Frontal cortex (tissue), 4 donors: ENCODE data around the gene KRT85. TPM values are rescaled to one million over a fixed set of nuclear protein-coding genes. Genes with fewer than 3 reads are reported as not detected.

Experiments
- DNase-seq, 2 donors: peaks; one replicate each; pipeline ENCODE4 v3.0.0; 2012; ENCODE audit warnings: low spot score in 2 of 2
- FAIRE-seq: peaks from 2 replicates; lab custom pipeline; 2012; peaks lifted over from hg19 to GRCh38; lab: Jason Lieb, UNC
- total RNA-seq: library from RNA; depleted of rRNA; stranded (reverse); fragments of >200 nt; gene quantifications from one replicate; pipeline ENCODE4 v1.2.3, GENCODE V29; 2014
- donor health status: control.
- donor health status: control.
- donor health status: control.

Gene KRT85
- total RNA-seq, 1 donor from 2014 or later = not detected

GRCh38 chr12:52396656-52397055 is 29.4 kb upstream of the KRT85 start:
- DNase-seq (no peak), FAIRE-seq (no peak)

- DNase-seq = no peak
- no peak for FAIRE-seq
Measured at GRCh38 chr12:52395761-52396434, 28.6 kb upstream of the KRT85 start.

DNA sequence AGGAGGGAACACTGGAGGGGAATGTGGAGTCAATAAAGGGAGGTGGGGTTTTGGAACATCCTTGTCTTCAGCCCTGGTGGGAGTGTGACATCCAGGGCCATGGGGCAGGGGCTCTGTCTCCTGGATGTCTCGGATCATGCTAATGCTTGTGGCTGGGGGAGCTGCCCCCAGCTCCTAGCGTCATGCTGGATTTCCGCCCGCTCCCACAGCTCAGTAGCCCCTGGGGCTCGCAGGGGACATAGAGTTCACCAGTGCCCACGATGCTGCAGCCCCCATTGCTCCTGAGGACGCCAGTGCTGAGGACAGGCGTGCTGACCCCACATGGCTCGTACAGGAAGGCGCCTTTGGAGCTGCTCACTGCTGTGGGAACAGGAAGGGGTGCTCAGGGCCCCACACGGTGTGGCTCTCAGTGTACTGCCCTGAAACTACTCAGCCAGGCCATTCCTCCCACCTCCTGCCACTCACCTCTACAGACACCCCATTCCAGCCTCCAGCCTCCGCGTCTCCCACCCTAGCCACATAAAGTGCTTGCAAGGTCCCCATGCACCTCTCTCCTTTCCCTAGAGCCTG is 27.6 kb upstream of the KRT85 start:
- DNase-seq = no peak
- no peak for FAIRE-seq

DNA sequence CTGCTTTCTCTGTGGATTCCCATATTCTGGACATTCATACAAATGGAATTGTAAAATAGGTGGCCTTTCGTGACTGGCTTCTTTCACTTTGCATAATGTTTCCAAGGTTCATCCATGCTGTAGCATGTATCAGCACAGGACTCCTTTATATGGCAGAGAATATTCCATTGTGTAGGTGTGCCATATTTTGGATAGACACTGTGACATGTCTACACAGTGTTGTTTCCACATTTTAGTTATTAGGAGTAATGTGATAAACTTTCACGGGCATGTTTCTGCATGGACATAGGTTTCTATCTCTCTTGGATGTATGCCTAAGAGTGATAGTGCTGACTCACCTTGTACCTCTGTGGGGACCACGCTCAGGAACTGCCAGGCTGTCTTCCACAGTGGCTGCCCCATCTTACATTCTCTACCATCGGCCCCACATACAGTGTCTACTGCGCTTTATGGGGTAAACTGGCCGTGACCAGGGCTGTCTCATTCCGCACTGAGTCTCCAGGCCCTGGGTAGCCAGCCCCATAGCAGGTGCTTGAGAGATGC is 25.3 kb upstream of the KRT85 start:
- no peak for FAIRE-seq
- no peak for DNase-seq

DNA sequence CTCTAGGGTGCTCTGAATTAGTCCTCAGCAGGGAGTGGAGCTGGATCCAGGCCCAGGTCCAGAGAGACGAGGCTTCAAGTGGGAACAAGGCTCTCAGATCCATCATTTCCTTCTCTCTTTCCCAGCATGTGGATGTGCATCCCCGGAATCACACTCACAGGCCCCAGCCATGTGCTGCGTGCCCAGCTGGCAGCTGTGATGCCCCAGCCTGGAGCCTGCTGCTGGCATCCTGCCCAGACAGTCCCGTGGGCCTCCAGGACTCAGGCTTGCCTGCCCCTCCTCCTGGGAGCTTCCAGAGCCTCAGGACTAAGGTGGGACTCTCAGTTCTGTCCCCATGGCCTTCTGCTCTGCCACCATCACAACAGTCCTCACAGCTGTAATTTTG is 24.3 kb upstream of the KRT85 start:
- FAIRE-seq (no peak), DNase-seq (peak in 1 of 2 donors; percentile 59)

DNA sequence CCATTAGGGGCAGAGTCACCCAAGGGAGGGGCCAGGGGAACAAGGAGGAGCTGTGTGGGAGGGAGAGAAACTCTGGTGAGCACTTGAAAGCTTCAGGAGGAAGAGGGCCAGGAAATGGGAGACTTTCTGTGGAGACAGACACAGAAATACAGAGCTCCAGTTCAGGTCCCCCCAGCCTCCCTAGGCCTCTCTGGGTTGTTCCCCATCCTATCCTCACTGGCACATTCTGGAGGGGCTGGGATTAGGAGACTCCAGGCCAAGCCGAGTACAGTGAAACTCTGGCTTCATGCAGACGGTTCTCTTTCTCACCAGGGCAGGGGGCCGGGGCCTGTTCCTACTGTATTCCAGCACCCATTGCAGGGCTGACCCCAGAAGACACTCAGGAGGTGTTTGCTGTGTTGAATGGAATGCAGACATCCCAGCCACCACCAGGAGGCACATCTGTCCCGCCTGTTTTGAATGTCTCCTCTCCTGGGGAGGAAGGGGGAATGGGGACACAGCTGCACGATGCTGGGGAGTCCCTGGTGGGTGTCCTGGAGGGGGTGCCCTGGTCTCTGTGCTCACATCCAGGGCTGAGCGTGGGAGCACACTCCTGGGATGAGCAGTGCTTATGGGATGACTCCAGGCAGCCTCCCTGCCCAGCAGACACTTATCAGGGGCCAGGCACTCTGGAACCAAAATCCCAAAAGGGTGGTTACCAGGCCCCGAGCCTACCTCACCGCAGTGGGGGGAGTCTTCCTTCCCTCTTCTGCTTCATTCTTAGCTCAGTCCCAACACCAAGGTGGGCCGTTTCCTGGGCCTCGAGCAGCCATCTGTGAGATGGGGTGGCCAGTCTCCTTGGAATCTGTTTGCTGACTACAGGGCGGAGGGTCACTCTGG is 23.7 kb upstream of the KRT85 start:
- DNase-seq (no peak), FAIRE-seq (no peak)

- no peak for FAIRE-seq
- no peak for DNase-seq
Measured at GRCh38 chr12:52389313-52390207, 22.3 kb upstream of the KRT85 start.

DNA sequence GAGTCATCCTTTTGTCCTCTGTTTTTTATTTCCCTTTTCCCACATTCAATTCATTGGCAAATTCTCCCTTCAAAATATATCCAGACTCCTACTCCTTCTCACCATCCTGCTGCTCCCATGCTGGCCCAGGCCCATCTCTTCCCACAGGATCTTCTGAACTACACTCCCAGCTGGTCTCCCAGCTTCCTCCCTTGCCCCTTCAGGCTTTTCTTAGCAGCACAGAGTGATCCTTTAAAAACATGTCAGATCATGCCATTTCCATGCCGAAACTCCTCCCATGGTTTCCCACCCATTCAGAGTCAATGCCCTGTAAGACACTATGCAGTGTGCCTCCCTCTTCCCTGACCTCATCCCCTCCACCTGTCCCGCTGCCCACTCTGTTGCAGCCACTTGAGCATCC is 20.6 kb upstream of the KRT85 start:
- DNase-seq (no peak), FAIRE-seq (no peak)

DNA sequence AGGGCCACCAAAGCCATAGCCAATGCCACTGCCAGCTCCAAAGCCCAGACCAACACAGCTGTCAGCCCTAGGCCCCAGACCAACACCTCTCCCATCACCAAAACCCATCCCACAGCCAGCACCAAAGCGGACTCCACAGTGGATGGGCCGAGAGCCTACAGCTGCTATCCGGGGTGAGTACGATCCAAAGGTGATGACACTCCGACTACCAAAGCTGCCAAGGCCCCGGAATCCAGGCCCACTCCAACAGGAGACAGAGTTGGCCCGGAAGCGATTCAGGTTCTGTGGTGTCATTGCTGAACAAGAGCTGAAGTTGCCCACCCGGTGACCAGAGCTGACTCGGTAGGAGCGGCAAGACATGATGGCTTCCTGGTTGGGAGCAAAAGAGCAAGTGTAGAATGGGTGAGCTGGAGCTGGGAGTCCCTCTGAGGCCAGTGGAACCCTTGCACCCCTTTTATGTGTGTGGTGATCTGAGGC is 18.0 kb upstream of the KRT85 start, which contains the start of gene KRT84:
KRT84 (minus strand) TSS at position 427 of the 477 bp plus-strand sequence; CDS start at position 360, 67 bp downstream.
- DNase-seq (no peak), FAIRE-seq (no peak)

DNA sequence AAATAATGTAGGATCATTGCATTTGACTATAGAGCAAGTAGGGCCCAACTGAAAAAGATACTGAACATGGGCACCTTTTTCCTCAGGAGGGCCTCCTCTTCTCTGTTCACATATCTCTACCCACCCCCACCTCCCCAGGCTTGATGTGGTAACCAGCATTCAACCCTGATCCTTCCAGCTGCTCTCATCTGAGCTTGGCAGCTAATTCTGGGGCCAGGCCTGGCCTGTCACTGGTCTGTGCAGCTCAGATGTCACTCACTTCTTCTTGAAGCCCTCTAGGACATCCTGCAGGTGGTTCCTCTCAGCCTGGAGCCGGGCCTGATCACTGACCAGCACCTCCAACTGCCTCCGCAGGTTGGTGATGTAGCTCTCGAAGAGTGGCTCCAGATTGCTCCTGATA is 16.1 kb upstream of the KRT85 start:
- DNase-seq = no peak
- FAIRE-seq = no peak

DNA sequence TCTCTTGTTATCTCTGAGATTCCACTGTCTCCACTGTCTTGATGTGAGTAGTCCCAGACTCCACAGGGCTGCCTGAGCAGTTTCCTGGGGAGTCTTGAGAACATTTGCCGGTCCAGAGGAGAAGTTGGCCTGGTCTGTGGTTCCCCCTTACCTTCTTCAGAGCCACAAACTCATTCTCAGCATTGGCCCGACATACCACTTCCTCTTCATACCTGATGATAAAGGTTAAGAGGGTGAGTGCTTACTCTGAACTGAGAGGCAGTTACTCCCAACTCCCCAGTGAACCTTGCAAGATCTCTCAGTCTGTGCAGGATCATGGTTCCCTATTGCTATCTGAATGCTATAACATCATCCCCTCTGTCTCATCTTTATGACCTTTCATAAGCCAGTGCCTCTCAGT is 15.6 kb upstream of the KRT85 start:
- no peak for FAIRE-seq
- no peak for DNase-seq

DNA sequence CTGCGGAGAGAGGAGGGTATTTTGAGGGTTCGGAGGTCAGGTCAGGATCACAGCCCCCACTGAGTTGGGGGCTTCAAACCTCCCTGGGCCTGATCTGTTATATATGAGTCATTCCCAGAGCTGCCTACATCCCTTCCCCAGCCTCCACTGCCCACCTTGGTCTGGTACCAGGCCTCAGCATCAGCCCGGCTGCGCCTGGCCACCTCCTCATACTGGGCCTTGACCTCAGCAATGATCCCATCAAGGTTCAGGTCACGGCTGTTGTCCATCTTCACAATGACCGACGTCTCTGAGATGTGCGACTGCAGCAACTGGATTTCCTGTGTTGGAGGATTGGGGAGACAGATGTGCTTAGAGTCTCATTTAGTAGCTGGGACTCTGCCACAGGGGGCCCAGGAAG is 13.9 kb upstream of the KRT85 start:
- DNase-seq (no peak), FAIRE-seq (no peak)

DNA sequence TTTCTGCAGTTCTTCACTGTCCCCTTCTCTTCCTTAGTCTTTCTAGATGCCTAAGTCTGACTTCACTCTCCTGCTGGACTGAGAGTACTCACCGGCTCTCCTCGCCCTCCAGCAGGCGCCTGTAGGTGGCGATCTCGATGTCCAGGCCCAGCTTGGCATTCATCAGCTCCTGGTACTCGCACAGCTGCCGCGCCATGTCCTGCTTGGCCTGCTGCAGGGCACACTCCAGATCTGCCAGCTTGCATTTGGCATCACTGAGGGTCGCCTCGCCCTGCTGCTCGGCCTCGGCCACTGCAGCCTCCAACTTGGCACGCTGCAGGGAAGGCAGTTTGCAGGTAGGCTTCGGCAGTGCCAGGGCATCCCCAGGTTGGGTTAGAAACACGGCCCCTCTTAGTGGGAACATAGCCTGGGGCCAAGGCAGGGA is 13.0 kb upstream of the KRT85 start:
- no peak for FAIRE-seq
- DNase-seq = peak in 1 of 2 donors; percentile 38

DNA sequence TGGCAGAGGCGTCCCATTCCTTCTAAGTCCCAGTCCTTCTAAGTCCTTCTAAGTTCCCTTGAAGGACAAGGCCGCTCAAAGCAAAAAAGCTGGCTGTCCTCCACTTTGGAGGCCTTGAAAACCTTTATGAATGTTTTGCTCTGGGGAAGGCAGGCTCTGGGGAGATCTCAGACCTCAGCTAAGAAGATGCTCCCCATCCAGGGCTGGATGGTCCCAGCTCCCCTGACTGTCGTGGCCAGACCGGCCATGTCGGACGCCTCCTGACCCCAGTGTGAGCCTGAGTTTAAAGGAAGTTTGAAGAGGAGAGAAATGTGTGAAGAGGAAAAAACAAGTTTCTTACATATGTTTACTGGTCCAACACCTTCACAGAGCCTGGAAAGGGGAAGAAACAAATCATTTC is 12.3 kb upstream of the KRT85 start:
- DNase-seq (no peak), FAIRE-seq (no peak)

- DNase-seq = no peak
- FAIRE-seq = no peak
Measured at GRCh38 chr12:52378091-52378490, 10.8 kb upstream of the KRT85 start.

GRCh38 chr12:52377266-52377665 is 10.0 kb upstream of the KRT85 start:
- no peak for FAIRE-seq
- DNase-seq = no peak

- DNase-seq (peak; percentile 84 to 89), FAIRE-seq (no peak)
Measured at GRCh38 chr12:52372216-52373154, 5.2 kb upstream of the KRT85 start.

- FAIRE-seq (no peak), DNase-seq (no peak)
Measured at GRCh38 chr12:52371716-52372115, 4.4 kb upstream of the KRT85 start.
